NB4 (cell line): ENCODE data around the gene SIRPG.

ENCODE experiments used
- CTCF ChIP-seq: IDR thresholded peaks from one replicate; pipeline ENCODE4 v1.5.1; 2012; ENCODE audit warnings: low read depth, low read length
- POLR2A ChIP-seq: IDR thresholded peaks from 2 replicates; pipeline ENCODE4 v1.6.1; 2011; ENCODE audit warnings: mild to moderate bottlenecking; ENCODE audit not compliant: insufficient read length; ENCODE audit errors: extremely low read depth

- no peak for TF ChIP-seq POLR2A
- TF ChIP-seq CTCF: no peak
These were observed 2.7 kb upstream of the SIRPG start for GRCh38 chr20:1660246-1660645.
